ENCODE results near the gene UAP1L1. TPM values are rescaled to one million over a fixed set of nuclear protein-coding genes. Genes with fewer than 3 reads are reported as not detected.

The UAP1L1 gene
- polyA plus RNA-seq, 1 donor (not counting 4 experiments of a cell fraction or from before 2014, with no cell fraction given), result 2.7 TPM

- FAIRE-seq (no peak), DNase-seq (ENCODE audit: low read depth, low spot score) (no peak)
- dilution Hi-C loops (cut with MboI; ENCODE audit: extremely low pct_ligation_motif_present, low sequenced_read_pairs), result no loop called here
- no peaks in the 10 kb centered on the region for H3K9me1 ChIP-seq (ENCODE audit: control insufficient read depth, extremely low read depth, insufficient read depth, low read length)
- no peaks in the 10 kb centered on the region for H3K36me3 ChIP-seq (ENCODE audit: control insufficient read depth in 2 of 2, extremely low read depth in 1 of 2, insufficient read depth in 2 of 2, low read length in 2 of 2)
- no peaks in the 10 kb centered on the region for H3K79me2 ChIP-seq (ENCODE audit: control insufficient read depth, insufficient read depth, low read length)
- no peak overlapping the region for H2AFZ ChIP-seq (ENCODE audit: control insufficient read depth, low read length)
- no peak overlapping the region for H3K9ac ChIP-seq (ENCODE audit: control insufficient read depth, extremely low read depth, insufficient read depth, low read length)
- H3K4me2 ChIP-seq (ENCODE audit: control insufficient read depth, extremely low read depth, insufficient read depth, low read depth, low read length), result no peak overlapping the region
- peaks cover 3% of the 10 kb centered on the region for H3K27me3 ChIP-seq (ENCODE audit: control insufficient read depth, extremely low read depth, insufficient read depth, low read length)
- no peak for TF ChIP-seq CTCF (optimal IDR thresholded peaks at IDR 0.05 in 1 of 3, IDR thresholded peaks at IDR 0.05 in 1 of 3, conservative IDR thresholded peaks at IDR 0.05 in 1 of 3; ENCODE audit: extremely low read depth in 1 of 3, insufficient read depth in 2 of 3, low read length in 3 of 3)
- no peak for TF ChIP-seq EZH2 (IDR thresholded peaks at IDR 0.05; ENCODE audit: low read length)
- H3K4me1 ChIP-seq (ENCODE audit: control insufficient read depth, extremely low read depth, insufficient read depth, low read length), result no peaks in the 10 kb centered on the region
- no peak overlapping the region for H3K4me3 ChIP-seq (ENCODE audit: control insufficient read depth in 2 of 3, extremely low read depth in 1 of 3, insufficient read depth in 2 of 3, low read depth in 1 of 3, low read length in 3 of 3)
- no peak overlapping the region for H3K27ac ChIP-seq (ENCODE audit: control insufficient read depth, insufficient read depth, low read length)
- no peaks in the 10 kb centered on the region for H3K9me3 ChIP-seq (ENCODE audit: control insufficient read depth, low read depth, low read length)
- peaks cover 5% of the 10 kb centered on the region for H4K20me1 ChIP-seq (ENCODE audit: control insufficient read depth, extremely low read depth, insufficient read depth, low read length)
These were observed 22.4 kb upstream of the UAP1L1 start for GRCh38 chr9:137054932-137055384.

GRCh38 chr9:137055385-137056364 is 21.6 kb upstream of the UAP1L1 start:
- Histone ChIP-seq H3K9me1 (ENCODE audit: control insufficient read depth, extremely low read depth, insufficient read depth, low read length) (no peaks in the 10 kb centered on the region), H3K79me2 (ENCODE audit: control insufficient read depth, insufficient read depth, low read length) (no peaks in the 10 kb centered on the region), H3K4me2 (ENCODE audit: control insufficient read depth, extremely low read depth, insufficient read depth, low read depth, low read length) (no peak overlapping the region), H3K4me1 (ENCODE audit: control insufficient read depth, extremely low read depth, insufficient read depth, low read length) (no peaks in the 10 kb centered on the region), H3K4me3 (ENCODE audit: control insufficient read depth in 2 of 3, extremely low read depth in 1 of 3, insufficient read depth in 2 of 3, low read depth in 1 of 3, low read length in 3 of 3) (no peak overlapping the region), H3K27me3 (ENCODE audit: control insufficient read depth, extremely low read depth, insufficient read depth, low read length) (no peaks in the 10 kb centered on the region), H2AFZ (ENCODE audit: control insufficient read depth, low read length) (no peak overlapping the region), H3K9ac (ENCODE audit: control insufficient read depth, extremely low read depth, insufficient read depth, low read length) (no peak overlapping the region), H4K20me1 (ENCODE audit: control insufficient read depth, extremely low read depth, insufficient read depth, low read length) (no peaks in the 10 kb centered on the region), H3K27ac (ENCODE audit: control insufficient read depth, insufficient read depth, low read length) (no peak overlapping the region), H3K9me3 (ENCODE audit: control insufficient read depth, low read depth, low read length) (no peaks in the 10 kb centered on the region), H3K36me3 (ENCODE audit: control insufficient read depth in 2 of 2, extremely low read depth in 1 of 2, insufficient read depth in 2 of 2, low read length in 2 of 2) (no peaks in the 10 kb centered on the region)
- TF ChIP-seq EZH2 (IDR thresholded peaks at IDR 0.05; ENCODE audit: low read length), result no peak
- no peak for TF ChIP-seq CTCF (optimal IDR thresholded peaks at IDR 0.05 in 1 of 3, IDR thresholded peaks at IDR 0.05 in 1 of 3, conservative IDR thresholded peaks at IDR 0.05 in 1 of 3; ENCODE audit: extremely low read depth in 1 of 3, insufficient read depth in 2 of 3, low read length in 3 of 3)
- FAIRE-seq, result no peak
- no peak for DNase-seq (ENCODE audit: low read depth, low spot score)
- dilution Hi-C loops (cut with MboI; ENCODE audit: extremely low pct_ligation_motif_present, low sequenced_read_pairs), result no loop called here

Measured in keratinocyte (primary cell).